GM21526 (cell line): ENCODE measurements around the gene B9D2.
"Not testable (repeated sequence)": the region's sequence is repeated elsewhere in the genome, so short reads cannot be mapped to it uniquely, and the experiment has no call there.

Source experiments
- ATAC-seq: cut with Tn5 transposase; IDR thresholded peaks from one replicate; pipeline ENCODE4 v1.9.1; 2021; ENCODE audit warnings: moderate library complexity; ENCODE audit not compliant: unreplicated experiment, low FRiP score

B9D2 gene

GRCh38 chr19:41392775-41393174 lies 28.8 kb upstream of the B9D2 start:
- ATAC-seq: no peak

- no peak for ATAC-seq
These were observed 27.7 kb upstream of the B9D2 start for GRCh38 chr19:41391618-41392017.

DNA sequence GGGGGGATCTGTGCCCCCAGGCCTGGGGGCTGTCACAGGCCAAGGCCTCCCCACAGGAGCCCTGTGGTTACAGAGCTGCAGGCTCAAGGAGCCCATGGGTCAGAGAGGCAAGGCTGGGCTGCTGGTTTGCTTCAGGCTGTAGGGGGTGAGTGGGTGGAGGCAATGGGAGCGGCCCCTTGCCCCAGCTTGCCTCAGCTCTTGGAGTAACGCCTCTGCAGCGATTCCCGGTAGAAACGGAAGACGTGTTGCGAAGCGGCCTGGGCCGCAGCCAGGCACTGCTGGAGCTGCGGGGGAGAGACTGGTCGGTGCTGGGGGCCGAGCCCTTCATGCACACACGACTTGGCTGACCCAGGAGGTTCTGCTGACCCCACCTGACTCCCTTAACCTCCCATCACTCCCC lies 22.5 kb upstream of the B9D2 start:
- ATAC-seq: no peak

- ATAC-seq: no peak
These were observed 20.4 kb upstream of the B9D2 start for GRCh38 chr19:41384351-41384750.

- ATAC-seq: not testable (repeated sequence)
These were observed 17.6 kb upstream of the B9D2 start for GRCh38 chr19:41381536-41381935.

DNA sequence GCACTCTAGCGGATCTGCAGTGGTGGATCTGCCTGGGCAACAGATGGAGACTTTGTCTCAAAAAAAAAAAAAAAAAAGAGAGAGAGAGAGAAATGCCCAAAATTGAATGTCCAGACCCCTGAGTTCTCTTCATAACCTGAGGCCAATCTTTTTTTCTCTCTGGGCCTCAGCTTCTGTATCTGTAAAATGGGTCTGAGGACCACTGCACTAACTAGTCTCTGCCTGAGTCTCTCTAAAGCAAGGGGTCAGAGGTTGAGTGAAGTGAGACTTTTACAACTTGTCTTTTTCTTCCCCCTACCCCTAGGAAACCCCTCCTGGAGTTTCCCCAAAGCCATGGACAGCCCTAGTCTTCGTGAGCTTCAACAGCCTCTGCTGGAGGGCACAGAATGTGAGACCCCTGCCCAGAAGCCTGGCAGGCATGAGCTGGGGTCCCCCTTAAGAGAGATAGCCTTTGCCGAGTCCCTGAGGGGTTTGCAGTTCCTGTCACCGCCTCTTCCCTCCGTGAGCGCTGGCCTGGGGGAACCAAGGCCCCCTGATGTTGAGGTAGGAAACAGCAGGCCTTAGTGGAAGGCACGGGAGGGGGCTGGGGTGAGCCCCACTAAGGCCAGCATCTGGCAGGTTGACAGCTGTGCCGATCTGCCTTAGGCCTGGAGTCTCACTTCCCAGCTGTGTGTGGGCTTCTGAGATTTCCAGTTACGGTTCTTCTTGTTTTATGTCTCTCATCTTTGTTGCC lies 14.2 kb upstream of the B9D2 start:
- ATAC-seq: no peak

GRCh38 chr19:41376998-41377365 lies 13.0 kb upstream of the B9D2 start:
- no peak for ATAC-seq

DNA sequence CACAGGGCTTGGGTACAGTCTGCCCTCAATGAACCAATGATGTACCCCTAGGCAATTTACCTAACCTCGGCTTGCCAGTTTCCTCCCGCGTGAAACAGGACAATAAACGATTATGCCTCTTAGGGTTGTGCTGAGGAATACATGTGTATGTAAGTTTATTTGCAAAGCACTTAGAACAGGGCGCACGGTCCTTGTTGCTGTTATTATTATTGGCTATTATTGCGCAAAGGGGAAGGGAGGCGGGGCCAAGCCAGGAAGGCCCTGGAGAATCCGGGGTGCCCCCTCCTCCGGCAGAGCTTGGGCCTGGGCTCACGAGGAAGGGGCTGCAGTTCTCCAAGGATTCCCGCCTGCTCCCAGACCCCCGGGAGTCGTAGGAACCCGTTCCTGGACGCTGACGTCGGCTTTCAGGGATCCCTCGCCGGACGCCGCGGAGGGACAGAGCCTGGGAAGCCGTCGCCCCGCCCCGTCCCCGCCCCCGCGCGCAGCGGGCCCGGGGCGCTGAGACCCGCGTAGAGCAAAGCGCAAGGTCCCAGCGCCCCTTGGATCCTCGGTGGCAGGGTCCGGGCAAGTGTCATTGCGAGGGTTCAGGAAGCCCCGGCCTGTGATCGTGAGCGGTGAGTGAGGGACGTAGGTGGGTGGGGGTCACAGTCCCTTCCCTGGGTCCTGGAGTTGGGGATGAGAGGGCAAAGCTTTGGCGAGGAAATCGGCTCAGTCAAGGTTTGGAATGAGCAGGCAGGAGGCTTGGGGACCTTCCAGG lies 12.5 kb upstream of the B9D2 start, which contains the start of gene TMEM91:
TSS of gene TMEM91 (plus strand) at position 293 of the 757 bp plus-strand sequence. CDS start 1,777 bp downstream, outside the sequence.
- ATAC-seq: no peak

DNA sequence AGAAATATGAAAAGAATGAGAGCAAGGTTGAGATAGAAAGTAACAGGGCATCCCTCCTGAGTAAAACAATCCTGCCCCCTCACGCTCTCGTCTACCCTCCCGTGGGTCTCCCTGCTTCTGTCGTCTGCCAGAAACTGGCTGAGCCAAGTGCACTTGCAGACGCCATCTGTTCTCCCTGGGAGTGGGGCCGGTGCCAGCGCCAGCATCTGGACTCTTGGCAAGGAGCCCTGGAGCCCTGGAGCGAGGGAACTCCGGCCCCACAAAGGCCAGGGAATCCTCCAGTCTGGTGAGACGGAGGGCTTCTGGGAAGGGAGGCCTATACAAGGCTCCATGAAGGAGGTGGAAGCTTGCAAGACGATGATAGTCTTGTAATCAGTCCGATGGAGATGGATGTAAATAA lies 10.0 kb upstream of the B9D2 start:
- ATAC-seq: no peak

- no peak for ATAC-seq
These were observed 8.6 kb upstream of the B9D2 start for GRCh38 chr19:41372501-41372900.

DNA sequence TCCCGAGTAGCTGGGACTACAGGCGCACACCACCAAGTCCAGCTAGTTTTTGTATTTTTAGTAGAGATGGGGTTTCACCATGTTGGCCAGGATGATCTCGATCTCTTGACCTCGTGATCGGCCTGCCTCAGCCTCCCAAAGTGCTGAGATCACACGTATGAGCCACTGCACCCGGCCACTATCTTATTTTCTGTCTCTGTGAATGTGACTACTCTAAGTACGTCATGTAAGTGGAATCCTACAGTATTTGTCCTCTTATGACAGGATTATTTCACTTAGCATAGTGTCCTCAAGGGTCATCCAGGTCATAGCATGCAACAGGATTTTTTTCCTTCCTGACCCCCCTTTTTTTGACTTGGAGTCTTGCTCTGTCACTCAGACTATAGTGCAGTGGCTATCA lies 7.6 kb upstream of the B9D2 start:
- ATAC-seq: no peak

DNA sequence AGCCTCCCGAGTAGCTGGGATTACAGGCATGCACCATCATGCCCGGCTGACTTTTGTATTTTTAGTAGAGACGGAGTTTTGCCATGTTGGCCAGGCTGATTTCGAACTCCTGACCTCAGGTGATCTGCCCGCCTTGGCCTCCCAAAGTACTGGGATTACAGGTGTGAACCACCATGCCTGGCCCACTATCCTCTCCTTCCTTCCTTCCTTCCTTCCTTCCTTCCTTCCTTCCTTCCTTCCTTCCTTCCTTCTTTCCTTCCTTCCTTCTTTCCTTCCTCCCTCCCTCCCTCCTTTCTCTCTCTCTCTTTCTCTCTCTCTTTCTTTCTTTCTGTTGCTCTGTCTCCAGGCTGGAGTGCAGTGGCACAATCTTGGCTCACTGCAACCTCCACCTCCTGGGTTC lies 7.2 kb upstream of the B9D2 start:
- not testable (repeated sequence) for ATAC-seq

GRCh38 chr19:41369769-41370168 lies 5.8 kb upstream of the B9D2 start:
- no peak for ATAC-seq

DNA sequence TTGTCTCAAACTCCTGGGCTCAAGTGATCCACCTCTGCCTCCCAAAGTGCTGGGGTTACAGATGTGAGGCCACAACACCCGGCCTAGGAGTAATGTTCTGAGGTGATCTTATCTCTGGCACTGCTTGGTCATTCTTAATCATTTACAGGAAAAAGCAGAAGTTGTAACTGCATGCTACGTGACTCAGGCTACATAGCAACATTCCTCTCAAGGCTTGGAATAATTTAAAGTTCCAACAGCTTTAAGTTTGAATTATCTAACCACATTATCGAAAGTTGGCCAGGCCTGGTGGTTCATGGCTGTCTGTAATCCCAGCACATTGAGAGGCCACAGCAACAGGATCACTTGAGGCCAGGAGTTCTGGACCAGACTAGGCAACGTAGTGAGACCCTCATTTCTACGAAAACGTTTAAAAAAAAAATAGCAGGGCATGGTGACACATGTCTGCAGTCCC lies 3.9 kb upstream of the B9D2 start:
- no peak for ATAC-seq

DNA sequence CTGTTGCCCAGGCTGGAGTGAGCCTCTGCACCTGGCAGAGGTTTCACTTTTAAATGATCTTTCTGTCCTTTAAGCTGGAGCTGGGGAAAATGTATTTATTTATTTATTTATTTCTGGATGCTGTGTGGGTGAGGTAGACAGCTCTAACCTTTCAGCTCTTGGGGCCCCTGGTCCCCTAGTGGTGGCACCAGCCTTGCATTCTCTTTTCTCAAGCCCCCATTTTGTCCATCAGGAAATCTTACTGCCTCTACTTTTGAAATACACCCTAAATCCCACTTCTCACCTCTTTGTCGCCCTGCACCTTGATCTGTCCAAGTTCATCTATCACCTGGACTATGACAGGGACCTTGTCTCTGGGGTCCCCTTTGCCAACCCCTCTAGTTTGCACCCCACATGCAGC lies 2.1 kb upstream of the B9D2 start:
- ATAC-seq: no peak

DNA sequence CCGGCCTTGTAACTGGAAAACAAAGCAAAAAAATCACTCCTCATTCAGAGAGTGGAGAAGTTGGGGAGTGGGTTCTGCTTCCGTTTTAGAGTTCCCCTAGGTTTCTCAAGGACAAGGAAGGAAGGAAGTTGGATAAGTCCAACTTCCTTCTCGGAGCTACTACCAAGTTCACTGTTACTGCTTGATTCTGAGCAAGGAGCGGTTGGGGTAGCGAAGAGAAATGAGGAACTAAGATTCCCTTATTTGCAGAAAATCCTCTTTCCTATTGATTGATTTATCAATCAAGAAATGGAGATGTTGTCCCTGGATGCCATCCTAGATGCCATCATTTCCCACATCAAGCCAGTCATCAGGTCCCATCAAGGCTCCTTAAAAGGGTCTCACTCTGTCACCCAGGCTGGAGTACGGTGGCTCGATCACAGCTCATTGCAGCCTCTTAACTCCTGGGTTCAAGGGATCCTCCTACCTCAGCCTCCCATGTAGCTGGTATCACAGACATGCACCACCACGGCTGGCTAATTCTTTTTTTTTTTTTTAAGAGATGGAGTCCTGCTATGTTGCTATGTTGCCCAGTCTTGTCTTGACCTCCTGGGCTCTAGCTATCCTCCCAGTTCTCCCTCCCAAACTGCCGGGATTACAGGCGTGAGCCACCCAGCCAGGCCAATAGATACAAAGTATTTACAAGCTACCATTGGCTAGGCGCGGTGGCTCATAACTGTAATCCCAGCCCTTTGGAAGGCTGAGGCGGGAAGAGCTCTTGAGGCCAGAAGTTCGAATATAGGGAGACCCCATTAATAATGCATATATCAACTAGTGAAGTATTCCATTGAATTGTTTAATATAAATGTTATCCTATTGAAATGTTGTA lies 809 bp upstream of the B9D2 start:
- ATAC-seq: no peak

- no peak for ATAC-seq
These were observed 587 bp downstream of the B9D2 start for GRCh38 chr19:41363371-41363752.

GRCh38 chr19:41362143-41362847 lies 1.7 kb downstream of the B9D2 start:
- no peak for ATAC-seq

DNA sequence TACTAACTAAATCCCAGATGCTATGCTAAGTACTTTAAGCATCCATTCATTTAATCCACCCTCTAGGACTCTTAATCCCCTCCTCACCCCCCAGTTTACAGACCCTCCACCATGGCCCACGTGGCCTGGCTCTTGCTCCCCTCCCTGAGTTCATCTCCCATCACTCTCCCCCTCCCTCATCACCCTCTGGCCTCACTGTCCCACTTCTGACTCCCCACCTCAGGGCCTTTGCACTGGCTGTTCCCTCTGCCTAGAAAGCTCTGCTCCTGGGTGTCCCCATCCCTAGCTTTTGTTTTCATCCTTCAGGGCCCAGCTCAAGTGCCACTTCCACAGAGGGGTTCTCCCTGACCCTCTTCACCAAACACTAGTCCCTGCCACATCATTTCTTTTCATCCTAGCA lies 4.2 kb downstream of the B9D2 start:
- no peak for ATAC-seq

DNA sequence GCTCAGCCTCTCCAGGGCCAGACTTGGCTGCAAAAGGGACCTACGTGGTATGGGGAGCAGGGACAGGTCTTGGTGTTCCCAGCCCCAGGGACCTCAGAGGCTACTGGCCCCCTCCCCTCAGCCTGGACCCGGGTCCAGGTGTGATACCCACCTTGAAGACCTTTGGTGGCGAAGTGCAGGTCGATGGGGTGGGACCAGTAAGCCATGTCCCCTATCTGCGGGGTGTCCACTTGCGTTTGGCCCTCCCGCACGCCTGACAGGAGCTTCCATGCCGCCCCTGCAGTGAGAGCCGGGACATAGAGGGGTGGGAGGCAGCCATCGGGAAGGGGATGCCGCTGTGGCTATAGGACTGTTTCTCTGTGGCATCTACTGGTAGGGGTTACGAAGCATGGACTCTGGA lies 6.2 kb downstream of the B9D2 start:
- no peak for ATAC-seq
